NCI-H510A treated with DMSO at 0.1 percent for 48 hours (cell line): Measurements from ENCODE around the gene HSD11B2.
"Not testable (repeated sequence)": the region's sequence is repeated elsewhere in the genome, so short reads cannot be mapped to it uniquely, and the experiment has no call there.

Source experiments
- DNase-seq: peaks from one replicate; lab custom pipeline; 2025; lab: John Stamatoyannopoulos, UW

The HSD11B2 gene

GRCh38 chr16:67415421-67415820 is 15.5 kb upstream of the HSD11B2 start:
- not testable (repeated sequence) for DNase-seq

GRCh38 chr16:67415872-67416793 is 14.8 kb upstream of the HSD11B2 start, which contains the start of gene ZDHHC1:
ZDHHC1 (minus strand) TSS chr16:67416477; CDS start chr16:67407775, 8,702 bp downstream.
- peak; percentile 39 for DNase-seq

DNA sequence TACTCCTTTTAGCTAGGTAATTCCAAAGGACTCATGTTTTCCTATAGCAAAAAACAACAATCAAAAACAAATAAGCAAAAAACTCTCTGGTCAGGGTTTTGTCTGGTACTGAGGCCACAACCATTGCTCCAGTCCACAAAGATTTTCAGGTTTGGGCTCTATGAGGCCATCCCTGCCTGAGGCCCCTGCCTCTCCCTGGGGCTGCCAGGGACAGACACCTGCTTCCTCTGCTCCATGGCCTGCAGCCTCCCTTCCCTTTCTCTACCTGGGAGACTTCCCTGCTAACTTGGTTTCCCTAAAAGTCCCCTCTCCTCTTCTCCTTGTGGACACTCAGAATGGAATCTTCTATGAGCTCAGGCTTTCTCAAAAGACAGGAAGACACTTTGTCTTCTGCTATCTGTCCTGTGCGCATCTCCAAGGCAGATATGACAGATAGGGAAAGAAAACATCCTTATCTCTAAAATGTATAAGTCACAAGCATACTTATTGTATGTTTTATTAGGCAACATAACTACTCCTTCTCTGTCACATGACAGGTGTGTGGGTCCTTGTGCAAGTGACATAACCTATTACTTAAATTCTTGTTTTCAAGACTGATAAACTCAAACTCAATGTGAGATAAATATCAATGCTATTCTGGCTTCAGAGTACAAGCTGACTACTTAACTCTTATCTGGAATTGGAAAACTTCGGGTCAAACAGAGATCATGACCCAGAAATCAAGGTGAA is 13.4 kb upstream of the HSD11B2 start:
- no peak for DNase-seq

GRCh38 chr16:67419502-67419901 is 11.4 kb upstream of the HSD11B2 start:
- DNase-seq, result no peak

DNA sequence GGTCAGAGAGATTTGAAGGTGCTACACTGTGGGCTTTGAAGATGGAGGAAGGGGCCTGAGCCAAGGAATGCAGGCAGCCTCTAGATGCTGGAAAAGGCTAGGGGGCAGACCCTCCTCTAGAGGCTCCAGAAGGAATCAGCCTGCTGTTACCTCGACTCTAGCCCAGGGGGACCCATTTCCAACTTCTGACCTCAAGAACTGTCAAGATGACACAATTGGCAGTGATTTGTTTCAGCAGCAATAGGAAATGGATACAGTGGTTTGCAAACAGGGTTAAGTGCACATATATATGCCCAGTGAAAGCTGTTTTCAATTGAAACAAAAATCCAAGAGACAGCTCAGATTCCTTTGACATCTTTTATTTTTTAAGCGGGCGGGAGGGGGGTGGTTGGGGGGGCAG is 11.0 kb upstream of the HSD11B2 start:
- DNase-seq, result no peak

- DNase-seq, result no peak
These were observed 9.9 kb upstream of the HSD11B2 start for GRCh38 chr16:67421030-67421429.

GRCh38 chr16:67423015-67423414 is 7.9 kb upstream of the HSD11B2 start:
- no peak for DNase-seq

DNA sequence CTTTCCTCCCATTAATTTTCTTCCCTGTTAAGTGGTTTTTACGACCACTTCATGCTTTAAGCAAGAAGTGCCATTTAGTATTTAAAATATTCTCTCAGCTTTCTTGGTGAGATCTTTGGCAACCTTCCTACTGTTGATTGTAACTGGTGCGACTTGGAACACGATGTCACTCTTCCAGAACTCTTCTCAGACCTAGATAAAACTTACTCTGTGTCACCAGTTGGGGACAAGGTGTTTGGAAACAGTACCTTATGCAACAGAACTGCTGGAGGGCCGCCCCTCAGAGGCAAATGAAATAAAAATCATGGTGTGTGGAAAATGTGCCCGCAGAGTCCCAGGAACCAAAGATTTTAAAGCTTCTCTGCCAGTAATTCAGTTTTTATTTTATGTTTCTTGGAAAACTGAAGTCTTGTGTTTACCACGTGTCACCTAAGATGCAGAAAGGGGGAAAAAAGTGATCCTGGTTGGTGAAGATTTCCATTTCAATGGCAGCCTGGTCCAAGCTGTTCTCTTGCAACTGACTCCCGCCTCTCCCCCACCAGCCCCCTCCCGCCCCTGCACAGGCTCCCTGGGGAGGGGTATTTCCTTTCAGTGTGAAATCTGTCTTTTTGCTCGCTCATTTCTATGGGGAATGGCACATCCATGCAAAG is 7.2 kb upstream of the HSD11B2 start:
- no peak for DNase-seq

DNA sequence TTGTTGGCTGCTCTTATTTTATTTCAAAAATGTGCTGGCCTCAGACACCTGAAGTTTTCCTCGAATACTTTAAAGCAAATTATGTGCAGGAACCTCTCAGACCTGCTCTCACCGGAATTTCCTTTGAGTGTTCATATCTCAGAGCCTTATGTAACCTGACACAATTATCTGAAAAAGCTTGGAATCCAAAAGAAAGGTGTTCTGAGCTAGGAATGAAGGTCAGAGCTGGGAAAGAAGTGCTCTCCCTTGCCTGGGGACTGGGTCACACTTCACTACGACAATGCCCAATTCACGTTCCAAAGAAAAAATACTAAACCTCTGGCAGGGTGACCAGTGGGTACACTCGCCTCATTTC is 6.7 kb upstream of the HSD11B2 start:
- no peak for DNase-seq

- no peak for DNase-seq
These were observed 5.9 kb upstream of the HSD11B2 start for GRCh38 chr16:67425061-67425460.

- no peak for DNase-seq
These were observed 5.3 kb upstream of the HSD11B2 start for GRCh38 chr16:67425580-67425979.

DNA sequence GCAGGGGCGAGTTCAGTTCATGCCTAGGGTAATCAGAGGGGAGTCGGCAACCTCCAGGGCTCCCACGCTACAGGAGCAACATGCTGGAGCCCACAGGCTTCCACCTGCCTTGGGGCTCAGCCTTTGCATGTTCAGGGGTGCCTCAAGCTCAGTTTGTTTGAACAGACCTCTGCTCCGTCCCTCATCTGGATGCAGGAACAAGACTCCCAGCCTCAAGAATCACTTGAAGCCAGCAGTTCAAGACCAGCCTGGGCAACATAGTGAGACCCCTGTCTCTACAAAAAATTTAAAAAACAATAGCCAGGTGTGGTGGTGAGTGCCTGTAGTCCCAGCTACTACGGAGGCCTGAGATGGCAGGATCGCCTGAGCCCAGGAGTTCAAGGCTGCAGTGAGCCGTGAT is 4.9 kb upstream of the HSD11B2 start:
- no peak for DNase-seq

GRCh38 chr16:67426950-67427349 is 4.0 kb upstream of the HSD11B2 start:
- no peak for DNase-seq

- peak; percentile 48 for DNase-seq
These were observed 2.7 kb upstream of the HSD11B2 start for GRCh38 chr16:67428146-67428731.

DNA sequence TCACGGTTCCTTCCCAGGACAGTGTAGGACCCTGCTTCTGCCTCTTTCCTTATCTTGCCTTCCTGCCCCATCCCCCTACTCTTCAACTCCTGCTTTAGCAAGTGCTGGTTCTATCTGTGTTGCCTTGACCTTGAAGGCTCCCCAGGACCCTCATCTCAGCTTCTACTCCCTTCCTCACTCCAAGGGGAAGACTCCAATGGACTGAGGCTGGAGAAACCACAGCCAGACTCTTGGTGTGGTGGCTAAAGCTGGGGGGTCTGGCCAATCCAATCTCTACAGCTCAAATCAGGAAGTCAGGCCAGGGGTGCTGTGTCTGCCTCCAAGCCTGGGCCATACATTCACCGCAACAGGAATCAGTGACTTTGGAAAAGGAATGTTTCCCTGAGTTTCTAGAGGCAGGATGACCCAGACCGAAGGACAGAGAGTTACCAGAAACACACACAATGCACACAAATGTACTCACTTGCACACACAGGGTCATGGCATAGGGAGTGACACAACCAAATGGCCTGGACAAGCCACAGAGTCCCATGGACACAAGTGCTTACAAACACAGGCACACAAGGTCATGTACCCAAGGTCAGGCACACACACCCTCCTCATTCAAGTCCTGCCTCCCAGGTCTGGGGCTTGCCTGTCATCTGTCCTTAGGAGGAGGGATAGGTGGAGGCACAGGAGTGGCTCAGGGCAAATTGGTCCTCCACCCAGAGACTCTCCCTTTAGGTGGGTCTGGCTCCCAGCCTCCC is 1.7 kb upstream of the HSD11B2 start:
- DNase-seq, result no peak

- no peak for DNase-seq
These were observed 970 bp upstream of the HSD11B2 start for GRCh38 chr16:67429799-67430503.

DNA sequence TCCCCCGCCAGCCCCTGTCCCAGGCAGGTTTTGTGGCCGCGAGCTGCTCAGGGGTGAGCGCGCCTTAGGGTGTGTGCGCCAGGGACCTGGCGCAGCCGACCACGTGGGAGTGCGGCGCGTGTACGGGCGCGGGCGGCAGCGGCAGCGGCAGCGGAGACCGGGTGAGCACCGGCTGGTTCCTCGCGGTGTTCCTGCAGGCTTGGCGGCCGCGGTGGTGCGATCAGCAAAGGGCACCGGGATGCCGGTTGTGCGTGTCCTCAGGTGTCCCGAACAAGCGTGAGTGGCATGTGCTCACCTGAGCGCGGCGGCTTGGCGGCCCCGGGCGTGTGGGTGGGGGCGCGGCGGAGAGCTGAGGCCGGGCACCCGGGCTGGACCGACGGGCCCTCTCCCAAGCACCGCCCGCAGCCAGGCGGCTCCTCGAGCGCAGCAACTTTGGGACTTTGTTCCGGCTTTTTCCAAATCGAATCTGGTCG is 381 bp upstream of the HSD11B2 start:
- no peak for DNase-seq

DNA sequence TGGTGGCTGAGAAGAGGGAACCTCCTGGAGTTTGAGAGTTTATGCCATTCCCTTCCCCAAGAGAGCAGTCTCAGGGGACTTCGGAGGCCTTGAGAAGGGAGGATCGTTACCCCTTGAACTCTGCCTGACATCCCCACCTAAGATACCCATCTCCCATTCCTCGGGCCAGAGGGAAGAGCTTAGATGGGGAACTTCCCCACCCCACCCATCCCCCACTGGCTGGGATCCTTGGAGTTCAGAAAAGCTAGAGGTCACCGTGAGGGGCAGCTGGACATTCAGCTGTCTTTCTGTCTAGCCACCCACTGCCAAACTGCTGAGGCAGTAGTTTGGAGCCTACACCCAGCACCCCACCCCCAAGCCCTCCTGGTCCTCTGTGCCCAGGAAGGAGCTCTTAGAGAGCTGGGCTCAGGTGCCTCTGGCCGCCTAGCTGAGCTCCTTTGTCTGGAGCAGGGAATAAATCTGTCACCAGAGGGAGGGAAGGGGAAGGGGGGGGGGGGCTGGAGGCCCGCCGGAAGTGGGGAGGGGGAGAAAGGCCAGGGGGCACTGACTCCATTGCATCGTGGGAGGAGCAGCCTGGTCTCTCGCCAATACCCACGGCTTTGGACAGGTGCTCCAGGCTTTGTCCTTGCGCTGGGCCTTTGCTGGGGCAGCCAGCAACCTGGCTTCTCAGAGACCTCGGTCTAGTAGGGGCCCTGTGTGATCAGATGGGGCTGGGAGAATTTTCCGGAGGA is 1.0 kb downstream of the HSD11B2 start:
- DNase-seq, result peak; percentile 43

DNA sequence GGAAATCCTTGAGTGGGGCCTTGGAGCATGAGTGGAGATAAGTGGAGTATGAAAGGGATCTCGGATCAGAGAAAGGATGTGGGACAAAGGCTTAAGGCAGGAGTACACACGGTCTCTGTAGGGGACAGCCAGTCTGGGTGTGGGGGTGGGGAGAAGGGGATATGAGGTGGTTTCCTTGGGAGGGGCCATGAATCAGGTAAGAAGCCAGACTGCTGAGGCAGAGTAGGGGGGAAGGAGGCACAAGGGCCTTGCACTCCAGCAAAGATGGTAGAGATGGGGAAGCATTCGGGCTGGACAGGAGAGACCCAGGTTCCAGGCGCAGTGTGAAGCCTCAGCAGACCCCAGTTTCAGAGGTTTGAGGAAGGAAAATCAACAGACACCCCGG is 1.6 kb downstream of the HSD11B2 start:
- DNase-seq, result no peak

DNA sequence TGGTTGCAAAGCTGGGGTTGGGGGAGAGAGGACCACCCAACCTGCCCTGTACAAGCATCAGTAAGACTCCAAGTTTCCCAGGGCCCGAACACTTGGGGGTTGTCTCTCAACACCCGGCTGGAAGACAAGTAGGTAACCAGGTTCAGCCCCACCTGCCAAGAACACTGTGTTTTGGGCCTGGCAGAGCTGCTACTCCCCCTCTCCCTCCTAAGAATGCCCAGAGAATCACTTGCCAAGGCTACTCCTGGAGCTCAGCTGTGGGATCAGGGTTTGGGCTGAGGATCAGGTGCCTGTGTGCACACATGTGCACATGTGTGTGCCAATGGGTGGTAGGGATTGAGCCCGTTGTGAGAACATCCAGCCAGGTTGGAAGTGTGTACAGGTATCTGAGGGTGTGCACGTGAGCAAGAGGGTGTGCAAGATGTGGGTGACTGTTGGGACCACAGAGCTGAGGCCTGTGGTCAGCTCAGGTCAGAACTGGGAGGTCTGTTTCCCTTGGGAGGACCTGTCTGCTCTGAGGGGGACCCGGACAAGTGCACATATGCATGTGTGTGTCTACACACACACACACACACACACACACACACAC is 2.3 kb downstream of the HSD11B2 start:
- DNase-seq, result no peak
